Liver (tissue), 9 donors: ENCODE measurements around the gene COMMD7. TPM values are rescaled to one million over a fixed set of nuclear protein-coding genes. Genes with fewer than 3 reads are reported as not detected.

ENCODE experiments used
- DNase-seq: peaks from one replicate; pipeline ENCODE4 v3.0.0-alpha.2; 2017; ENCODE audit warnings: low spot score
- H3K27ac ChIP-seq, 2 donors: one replicate each; pipeline ENCODE4 v1.7.0; 2013; ENCODE audit warnings: inconsistent platforms in 2 of 2, low read length in 2 of 2, control low read depth in 1 of 2, low read depth in 1 of 2, mild to moderate bottlenecking in 1 of 2
- H3K27me3 ChIP-seq, 4 donors: one replicate each; pipeline versions ENCODE4 v1.6.1 to v1.7.0; 2013; ENCODE audit warnings: low read length in 3 of 4, inconsistent platforms in 1 of 4, mild to moderate bottlenecking in 1 of 4, moderate library complexity in 1 of 4; ENCODE audit not compliant: control insufficient read depth in 4 of 4, insufficient read depth in 4 of 4
- H3K36me3 ChIP-seq, 4 donors: one replicate each; pipeline versions ENCODE4 v1.6.1 to v1.7.0; 2013; ENCODE audit warnings: low read length in 3 of 4, mild to moderate bottlenecking in 3 of 4, low read depth in 1 of 4, moderate library complexity in 1 of 4; ENCODE audit not compliant: control insufficient read depth in 4 of 4, insufficient read depth in 3 of 4
- H3K4me1 ChIP-seq, 4 donors: one replicate each; pipeline versions ENCODE4 v1.6.1 to v1.7.0; 2013; ENCODE audit warnings: low read length in 3 of 4, mild to moderate bottlenecking in 3 of 4, moderate library complexity in 1 of 4; ENCODE audit not compliant: control insufficient read depth in 4 of 4, insufficient read depth in 4 of 4
- H3K4me3 ChIP-seq, 3 donors: one replicate each; pipeline versions ENCODE4 v1.6.1 to v1.7.0; 2013; ENCODE audit warnings: low read length in 3 of 3, control low read depth in 1 of 3, low read depth in 1 of 3, mild to moderate bottlenecking in 1 of 3
- H3K9ac ChIP-seq, 2 donors: one replicate each; pipeline ENCODE4 v1.7.0; 2013; ENCODE audit warnings: low read length in 2 of 2, mild to moderate bottlenecking in 2 of 2, moderate library complexity in 2 of 2, control low read depth in 1 of 2, low read depth in 1 of 2
- H3K9me3 ChIP-seq, 4 donors: one replicate each; pipeline versions ENCODE4 v1.6.1 to v1.7.0; 2013; ENCODE audit warnings: low read length in 3 of 4; ENCODE audit not compliant: control insufficient read depth in 4 of 4
- ATF3 ChIP-seq: IDR thresholded peaks from 2 replicates; pipeline ENCODE4 v1.6.1; 2016; ENCODE audit warnings: antibody characterized with exemption
- CTCF ChIP-seq: fragments of 150-350 bp; IDR thresholded peaks from 2 replicates; pipeline ENCODE4 v1.5.1; 2017; ENCODE audit warnings: improper control_type of control experiment, low read depth, low read length; ENCODE audit not compliant: missing input control
- EGR1 ChIP-seq, 2 donors: IDR thresholded peaks; 2 replicates each; pipeline ENCODE4 v1.6.1; 2016 to 2018; ENCODE audit warnings: antibody characterized with exemption in 2 of 2, low read depth in 2 of 2
- FOXA2 ChIP-seq: IDR thresholded peaks from 2 replicates; pipeline ENCODE4 v1.6.1; 2016; ENCODE audit warnings: antibody characterized with exemption
- GABPA ChIP-seq, 2 donors: IDR thresholded peaks in 1 of 2; conservative IDR thresholded peaks in 1 of 2; 2 replicates each; pipeline ENCODE4 v1.6.1; 2016; ENCODE audit warnings: antibody characterized with exemption in 2 of 2, mild to moderate bottlenecking in 1 of 2, moderate library complexity in 1 of 2
- HNF4A ChIP-seq, 2 donors: conservative IDR thresholded peaks; 2 replicates each; pipeline ENCODE4 v1.6.1; 2016; ENCODE audit warnings: antibody characterized with exemption in 2 of 2, mild to moderate bottlenecking in 2 of 2
- HNF4G ChIP-seq: IDR thresholded peaks from 2 replicates; pipeline ENCODE4 v1.6.1; 2016; ENCODE audit warnings: antibody characterized with exemption
- JUND ChIP-seq, 2 donors: IDR thresholded peaks; 2 replicates each; pipeline ENCODE4 v1.6.1; 2016; ENCODE audit warnings: antibody characterized with exemption in 2 of 2
- MAX ChIP-seq: IDR thresholded peaks from 2 replicates; pipeline ENCODE4 v1.6.1; 2016; ENCODE audit warnings: antibody characterized with exemption
- NR2F2 ChIP-seq: IDR thresholded peaks from 2 replicates; pipeline ENCODE4 v1.6.1; 2016; ENCODE audit warnings: antibody characterized with exemption
- RAD21 ChIP-seq, 2 donors: IDR thresholded peaks; 2 replicates each; pipeline ENCODE4 v1.6.1; 2016; ENCODE audit warnings: antibody characterized with exemption in 2 of 2, mild to moderate bottlenecking in 2 of 2
- SP1 ChIP-seq: IDR thresholded peaks from 2 replicates; pipeline ENCODE4 v1.6.1; 2018; ENCODE audit warnings: antibody characterized with exemption, mild to moderate bottlenecking
- TAF1 ChIP-seq: conservative IDR thresholded peaks from 2 replicates; pipeline ENCODE4 v1.6.1; 2016; ENCODE audit warnings: antibody characterized with exemption, mild to moderate bottlenecking
- WGBS: extraction: QIAGEN DNeasy Blood & Tissue Kit; methylation state at CpG from one replicate; pipeline ENCODE4 v1.1.7; 2013; 5-methylcytosine and 5-hydroxymethylcytosine counted together
- polyA plus RNA-seq, 2 donors: library from polyadenylated mRNA; stranded (reverse) in 1 of 2; unstranded in 1 of 2; fragments of 200-250 nt in 1 of 2; fragments of >200 nt in 1 of 2; fragmentation: Nextera tagmentation in 1 of 2; extraction: Ambion mirVana in 1 of 2; gene quantifications; one replicate each; pipeline versions ENCODE4 v1.2.1 to v1.2.3, GENCODE V29; 2013 to 2015
- total RNA-seq, 2 donors: library from RNA; depleted of rRNA; stranded (reverse); fragments of >200 nt; gene quantifications; one replicate each; pipeline ENCODE4 v1.2.3, GENCODE V29; 2014
- TF ChIP-seq, protein P1 (sequence below): IDR thresholded peaks from 2 replicates; pipeline ENCODE4 v1.6.1; 2016; ENCODE audit warnings: antibody characterized with exemption
- donor health status: healthy.
- donor health status: healthy.
- donor health status: healthy.
- donor health status: healthy.
- donor health status: healthy.

The COMMD7 gene
- total and polyA plus RNA-seq, 4 donors: 8.3 to 42.7 (median 15.5) TPM

GRCh38 chr20:32685541-32686529 lies 57.4 kb downstream of the COMMD7 start (continued):
- TF ChIP-seq CTCF (no peak), HNF4G (peak; percentile 67), HNF4A (conservative IDR thresholded peaks at IDR 0.05) (peak; percentile 66 to 87), GABPA (IDR thresholded peaks at IDR 0.05 in 1 of 2, conservative IDR thresholded peaks at IDR 0.05 in 1 of 2) (no peak), MAX (no peak)

- H3K9me3 ChIP-seq: no peaks in the 10 kb centered on the region
- 94% methylated on average over 11 of the region's 11 CpGs for WGBS
- H3K4me3 ChIP-seq: no peak overlapping the region
- DNase-seq: no peak
- TF ChIP-seq RAD21 (IDR thresholded peaks at IDR 0.05) (no peak), CTCF (no peak), ATF3 (no peak), NR2F2 (no peak), HNF4G (no peak), TAF1 (no peak), JUND (IDR thresholded peaks at IDR 0.05) (no peak), SP1 (no peak), EGR1 (IDR thresholded peaks at IDR 0.05; ENCODE audit: low read depth in 2 of 2) (no peak), FOXA2 (no peak)
- TF ChIP-seq, protein P1, sequence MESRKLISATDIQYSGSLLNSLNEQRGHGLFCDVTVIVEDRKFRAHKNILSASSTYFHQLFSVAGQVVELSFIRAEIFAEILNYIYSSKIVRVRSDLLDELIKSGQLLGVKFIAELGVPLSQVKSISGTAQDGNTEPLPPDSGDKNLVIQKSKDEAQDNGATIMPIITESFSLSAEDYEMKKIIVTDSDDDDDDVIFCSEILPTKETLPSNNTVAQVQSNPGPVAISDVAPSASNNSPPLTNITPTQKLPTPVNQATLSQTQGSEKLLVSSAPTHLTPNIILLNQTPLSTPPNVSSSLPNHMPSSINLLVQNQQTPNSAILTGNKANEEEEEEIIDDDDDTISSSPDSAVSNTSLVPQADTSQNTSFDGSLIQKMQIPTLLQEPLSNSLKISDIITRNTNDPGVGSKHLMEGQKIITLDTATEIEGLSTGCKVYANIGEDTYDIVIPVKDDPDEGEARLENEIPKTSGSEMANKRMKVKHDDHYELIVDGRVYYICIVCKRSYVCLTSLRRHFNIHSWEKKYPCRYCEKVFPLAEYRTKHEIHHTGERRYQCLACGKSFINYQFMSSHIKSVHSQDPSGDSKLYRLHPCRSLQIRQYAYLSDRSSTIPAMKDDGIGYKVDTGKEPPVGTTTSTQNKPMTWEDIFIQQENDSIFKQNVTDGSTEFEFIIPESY: no peak
- H3K9ac ChIP-seq: no peak overlapping the region
- no peaks in the 10 kb centered on the region for H3K27me3 ChIP-seq
- H3K27ac ChIP-seq: no peak overlapping the region
- H3K36me3 ChIP-seq: no peaks in the 10 kb centered on the region
- peaks cover 2 to 18% (median 6%) of the 10 kb centered on the region in 4 donors for H3K4me1 ChIP-seq
Measured at GRCh38 chr20:32682508-32682987, 60.7 kb downstream of the COMMD7 start.
